Lower leg skin (tissue), 3 donors: ENCODE measurements around the gene ABCC1.

Experiments used
- POLR2A ChIP-seq, 2 donors: fragments of 450-650 bp; IDR thresholded peaks; one replicate each; pipeline ENCODE4 v1.6.1; 2016 to 2017; ENCODE audit warnings: antibody characterized with exemption in 2 of 2, mild to moderate bottlenecking in 1 of 2, moderate library complexity in 1 of 2
- TF ChIP-seq, protein P1 (sequence below), 3 donors: fragments of 450-650 bp; IDR thresholded peaks; one replicate each; pipeline ENCODE4 v1.5.1; 2016; ENCODE audit warnings: antibody characterized with exemption in 3 of 3, mild to moderate bottlenecking in 3 of 3, moderate library complexity in 2 of 3

DNA sequence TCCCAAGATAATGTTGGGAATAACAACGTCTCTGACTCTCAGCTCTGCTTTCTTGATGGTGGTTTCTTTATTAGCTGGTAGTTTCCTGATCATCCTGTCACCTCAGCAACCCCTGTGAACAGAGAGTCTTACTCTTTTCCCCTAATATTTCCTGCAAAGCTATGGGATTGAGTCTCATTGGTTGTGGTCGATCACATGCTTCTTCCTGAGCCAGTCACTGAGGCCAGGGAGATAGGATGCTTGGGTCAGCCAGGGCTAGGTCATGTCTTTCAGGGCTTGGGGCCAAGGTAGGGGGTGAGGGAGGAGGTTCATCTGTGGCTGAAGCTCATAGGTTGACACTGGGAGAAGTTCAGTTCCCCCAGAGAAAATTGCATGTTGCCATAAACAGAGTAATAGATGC lies 114.3 kb downstream of the ABCC1 start:
- no peak for TF ChIP-seq POLR2A (IDR thresholded peaks at IDR 0.05)
- TF ChIP-seq, protein P1, sequence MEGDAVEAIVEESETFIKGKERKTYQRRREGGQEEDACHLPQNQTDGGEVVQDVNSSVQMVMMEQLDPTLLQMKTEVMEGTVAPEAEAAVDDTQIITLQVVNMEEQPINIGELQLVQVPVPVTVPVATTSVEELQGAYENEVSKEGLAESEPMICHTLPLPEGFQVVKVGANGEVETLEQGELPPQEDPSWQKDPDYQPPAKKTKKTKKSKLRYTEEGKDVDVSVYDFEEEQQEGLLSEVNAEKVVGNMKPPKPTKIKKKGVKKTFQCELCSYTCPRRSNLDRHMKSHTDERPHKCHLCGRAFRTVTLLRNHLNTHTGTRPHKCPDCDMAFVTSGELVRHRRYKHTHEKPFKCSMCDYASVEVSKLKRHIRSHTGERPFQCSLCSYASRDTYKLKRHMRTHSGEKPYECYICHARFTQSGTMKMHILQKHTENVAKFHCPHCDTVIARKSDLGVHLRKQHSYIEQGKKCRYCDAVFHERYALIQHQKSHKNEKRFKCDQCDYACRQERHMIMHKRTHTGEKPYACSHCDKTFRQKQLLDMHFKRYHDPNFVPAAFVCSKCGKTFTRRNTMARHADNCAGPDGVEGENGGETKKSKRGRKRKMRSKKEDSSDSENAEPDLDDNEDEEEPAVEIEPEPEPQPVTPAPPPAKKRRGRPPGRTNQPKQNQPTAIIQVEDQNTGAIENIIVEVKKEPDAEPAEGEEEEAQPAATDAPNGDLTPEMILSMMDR (IDR thresholded peaks at IDR 0.05): no peak
